AG10803 (cell line): ENCODE results near the gene LIMA1.

ENCODE experiments used
- DNase-seq: peaks from one replicate; pipeline ENCODE4 v3.0.0; 2010; ENCODE audit warnings: low read depth
- H3K4me3 ChIP-seq: 2 replicates; pipeline ENCODE4 v1.5.1; 2011; ENCODE audit warnings: mild to moderate bottlenecking, low read length, control low read depth
- TF ChIP-seq, protein P1 (sequence below): conservative IDR thresholded peaks from 2 replicates; pipeline ENCODE4 v1.5.1; 2011; ENCODE audit warnings: mild to moderate bottlenecking, low read length, control low read depth, inconsistent platforms

Gene LIMA1

DNA sequence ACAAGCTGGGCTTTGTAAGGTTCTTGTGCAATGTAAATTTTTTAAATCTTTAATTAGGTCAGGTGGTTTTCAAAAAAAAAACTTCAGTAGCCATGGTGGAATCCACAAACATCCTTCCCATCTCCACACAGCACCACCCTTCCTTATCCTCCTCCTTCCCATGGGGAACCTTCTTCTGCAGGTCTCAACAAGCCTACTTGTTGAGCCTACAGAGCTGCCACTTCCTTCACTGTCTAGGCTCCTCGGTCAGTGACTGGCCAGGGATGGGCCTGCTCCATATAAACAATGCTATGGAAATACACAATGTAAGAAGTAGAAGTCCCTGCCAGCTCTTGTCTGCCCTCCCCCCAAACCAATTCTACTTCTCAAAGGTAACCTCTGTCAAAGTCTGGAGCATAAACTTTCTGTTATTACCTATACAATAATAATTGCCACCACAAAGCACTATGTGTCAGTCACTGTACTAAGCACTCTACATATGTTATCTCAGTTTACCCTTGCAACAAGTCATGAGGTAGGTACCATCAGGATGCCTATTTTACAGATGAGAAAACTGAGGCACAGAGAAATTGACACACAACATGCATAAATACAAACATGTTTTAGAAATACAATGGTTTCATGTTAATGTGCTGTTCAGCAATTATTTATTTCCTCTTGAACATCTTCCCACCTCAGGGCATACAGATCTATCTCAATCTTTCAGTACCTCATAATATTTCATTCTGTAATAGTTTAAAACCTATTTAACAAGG lies 17.4 kb downstream of the LIMA1 start:
- TF ChIP-seq, protein P1, sequence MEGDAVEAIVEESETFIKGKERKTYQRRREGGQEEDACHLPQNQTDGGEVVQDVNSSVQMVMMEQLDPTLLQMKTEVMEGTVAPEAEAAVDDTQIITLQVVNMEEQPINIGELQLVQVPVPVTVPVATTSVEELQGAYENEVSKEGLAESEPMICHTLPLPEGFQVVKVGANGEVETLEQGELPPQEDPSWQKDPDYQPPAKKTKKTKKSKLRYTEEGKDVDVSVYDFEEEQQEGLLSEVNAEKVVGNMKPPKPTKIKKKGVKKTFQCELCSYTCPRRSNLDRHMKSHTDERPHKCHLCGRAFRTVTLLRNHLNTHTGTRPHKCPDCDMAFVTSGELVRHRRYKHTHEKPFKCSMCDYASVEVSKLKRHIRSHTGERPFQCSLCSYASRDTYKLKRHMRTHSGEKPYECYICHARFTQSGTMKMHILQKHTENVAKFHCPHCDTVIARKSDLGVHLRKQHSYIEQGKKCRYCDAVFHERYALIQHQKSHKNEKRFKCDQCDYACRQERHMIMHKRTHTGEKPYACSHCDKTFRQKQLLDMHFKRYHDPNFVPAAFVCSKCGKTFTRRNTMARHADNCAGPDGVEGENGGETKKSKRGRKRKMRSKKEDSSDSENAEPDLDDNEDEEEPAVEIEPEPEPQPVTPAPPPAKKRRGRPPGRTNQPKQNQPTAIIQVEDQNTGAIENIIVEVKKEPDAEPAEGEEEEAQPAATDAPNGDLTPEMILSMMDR: no peak

DNA sequence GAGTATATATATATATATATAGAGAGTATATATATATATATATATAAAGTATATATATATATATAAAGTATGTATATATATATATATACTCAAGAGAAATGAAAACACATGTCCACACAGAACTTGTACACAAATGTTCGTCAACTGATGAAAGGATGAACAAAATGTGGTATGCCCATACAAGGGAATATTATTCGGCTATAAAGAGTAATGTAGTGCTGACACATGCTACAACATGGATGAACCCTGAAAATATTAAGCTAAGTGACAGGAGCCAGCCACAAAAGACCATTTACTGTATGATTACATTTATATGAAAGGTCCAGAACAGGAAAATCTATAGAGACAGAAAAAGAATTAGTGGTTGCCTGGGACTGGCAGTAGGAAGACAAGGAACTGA lies 19.5 kb downstream of the LIMA1 start:
- no peak overlapping the region for H3K4me3 ChIP-seq
- no peak for DNase-seq
- TF ChIP-seq, protein P1: no peak

More for the DNA sequence above, 17.4 kb downstream of the LIMA1 start:
- no peak overlapping the region for H3K4me3 ChIP-seq
- no peak for DNase-seq

DNA sequence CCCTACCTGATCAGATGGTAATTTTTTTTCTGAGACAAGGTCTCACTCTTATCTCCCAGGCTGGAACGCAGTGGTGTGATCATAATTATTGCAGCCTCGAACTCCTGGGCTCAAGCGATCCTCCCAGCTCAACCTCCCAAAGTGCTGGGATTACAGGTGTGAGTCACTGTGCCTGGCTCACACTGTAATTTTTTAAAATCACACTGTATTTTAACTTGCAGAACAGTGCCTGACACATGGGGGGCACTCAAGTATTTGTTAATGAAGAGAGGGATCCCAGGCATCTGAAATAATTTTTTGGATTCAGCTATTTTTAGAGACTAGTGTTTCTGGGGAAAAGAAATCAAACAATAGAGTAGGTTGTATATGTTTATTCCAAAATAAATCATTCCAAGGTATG lies 21.7 kb downstream of the LIMA1 start:
- no peak overlapping the region for H3K4me3 ChIP-seq
- DNase-seq: no peak
- TF ChIP-seq, protein P1: no peak

DNA sequence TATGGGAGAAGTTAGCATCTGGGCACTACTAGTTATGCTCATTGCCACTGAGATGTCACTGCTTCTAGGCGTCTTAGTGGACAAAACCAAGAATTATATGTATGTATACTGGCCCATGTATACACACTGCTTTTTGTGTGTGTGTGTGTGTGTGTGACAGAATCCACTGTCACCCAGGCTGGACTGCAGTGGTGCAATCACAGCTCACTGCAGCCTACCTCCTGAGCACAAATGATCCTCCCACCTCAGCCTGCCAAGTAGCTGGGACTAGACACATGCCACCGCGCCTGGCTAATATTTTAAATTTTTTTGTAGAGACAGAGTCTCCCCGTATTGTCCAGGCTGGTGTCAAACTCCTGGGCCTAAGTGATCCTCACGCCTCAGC lies 25.2 kb downstream of the LIMA1 start:
- TF ChIP-seq, protein P1: no peak
- DNase-seq: peak; percentile 59
- no peak overlapping the region for H3K4me3 ChIP-seq

DNA sequence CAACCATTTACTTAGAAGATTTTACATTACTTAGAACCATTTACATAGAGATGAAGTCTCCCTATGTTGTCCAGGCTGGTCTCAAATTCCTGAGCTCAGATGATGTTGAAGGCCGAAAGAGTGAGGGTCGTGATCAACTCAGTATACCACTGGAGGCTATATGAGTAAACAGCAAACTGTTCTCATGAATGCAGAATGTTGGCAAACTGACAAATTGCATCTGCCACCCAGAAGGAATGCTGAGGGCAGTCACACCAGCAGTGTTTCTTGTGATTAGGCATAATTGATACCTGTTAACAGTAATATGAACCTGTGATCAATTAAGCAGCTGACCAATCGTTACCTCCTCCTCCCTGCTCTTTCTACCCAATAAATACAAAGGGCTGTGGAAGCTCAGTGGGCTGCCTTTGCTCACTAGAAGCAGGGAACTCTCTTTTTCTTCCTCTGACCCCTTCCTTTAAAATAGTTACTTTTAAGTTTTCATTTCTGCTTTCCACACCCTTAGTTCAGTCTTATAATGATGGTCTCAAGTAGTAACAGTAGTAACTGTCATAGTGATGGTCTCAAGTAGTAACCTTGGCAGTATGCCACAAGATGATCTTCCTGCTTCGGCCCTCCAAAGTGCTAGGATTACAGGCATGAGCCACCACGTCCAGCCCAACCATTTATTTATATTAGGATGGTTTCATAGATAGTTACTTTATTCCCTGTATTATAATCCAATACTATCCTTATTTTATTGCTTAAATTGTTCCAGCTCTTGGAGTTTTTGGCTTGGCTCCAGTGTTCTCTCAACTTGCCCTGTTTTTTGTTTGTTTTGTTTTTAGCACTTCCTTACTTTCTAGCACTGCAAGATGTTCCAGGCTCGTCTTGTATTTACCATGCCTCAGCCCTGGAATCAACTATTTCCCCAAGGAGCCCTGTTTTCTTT lies 25.8 kb downstream of the LIMA1 start:
- TF ChIP-seq, protein P1: no peak
- DNase-seq: peak; percentile 54
- no peak overlapping the region for H3K4me3 ChIP-seq

DNA sequence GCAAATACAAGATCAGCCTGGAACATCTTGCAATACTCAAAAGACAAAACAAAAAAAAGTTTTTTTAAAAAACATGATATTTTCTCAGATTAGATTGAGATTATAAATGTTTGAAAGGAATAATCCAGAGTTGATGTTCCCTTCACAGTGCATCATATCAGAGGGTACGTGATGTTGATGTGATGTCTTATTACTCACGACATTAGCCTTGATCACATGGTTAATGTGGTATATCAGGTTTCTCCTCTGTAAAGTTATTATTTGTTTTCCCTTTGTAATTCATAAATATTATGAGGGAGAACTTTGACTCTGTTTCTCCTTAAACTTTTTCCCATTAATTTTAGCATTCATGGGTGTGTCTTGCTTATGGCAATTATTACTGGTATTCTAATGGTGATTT lies 26.6 kb downstream of the LIMA1 start:
- no peak for DNase-seq
- TF ChIP-seq, protein P1: no peak
- no peak overlapping the region for H3K4me3 ChIP-seq
